ENCODE results near the gene PROM2.

The PROM2 gene

DNA sequence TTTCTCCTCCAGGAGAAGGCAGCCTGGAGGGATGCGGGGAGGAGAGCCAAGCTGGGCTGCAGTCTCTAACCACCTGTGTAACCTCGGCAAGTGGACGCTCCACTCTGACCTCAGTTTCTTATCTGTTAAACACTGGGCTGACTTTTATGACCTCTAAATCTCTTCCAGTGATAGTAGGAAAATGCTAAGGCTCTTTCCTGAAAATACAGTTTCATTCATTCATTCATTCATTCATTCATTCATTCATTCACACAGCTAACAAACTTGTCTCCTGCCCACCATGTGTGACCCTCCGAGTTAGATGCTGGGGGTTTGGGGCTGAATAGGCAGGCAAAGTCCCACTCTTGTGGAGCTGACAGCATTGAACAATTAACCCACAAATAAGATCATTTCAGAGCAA, 9.3 kb downstream of the PROM2 start:
- DNase-seq (ENCODE audit: insufficient read length, low spot score) (no peak), FAIRE-seq (no peak)

DNA sequence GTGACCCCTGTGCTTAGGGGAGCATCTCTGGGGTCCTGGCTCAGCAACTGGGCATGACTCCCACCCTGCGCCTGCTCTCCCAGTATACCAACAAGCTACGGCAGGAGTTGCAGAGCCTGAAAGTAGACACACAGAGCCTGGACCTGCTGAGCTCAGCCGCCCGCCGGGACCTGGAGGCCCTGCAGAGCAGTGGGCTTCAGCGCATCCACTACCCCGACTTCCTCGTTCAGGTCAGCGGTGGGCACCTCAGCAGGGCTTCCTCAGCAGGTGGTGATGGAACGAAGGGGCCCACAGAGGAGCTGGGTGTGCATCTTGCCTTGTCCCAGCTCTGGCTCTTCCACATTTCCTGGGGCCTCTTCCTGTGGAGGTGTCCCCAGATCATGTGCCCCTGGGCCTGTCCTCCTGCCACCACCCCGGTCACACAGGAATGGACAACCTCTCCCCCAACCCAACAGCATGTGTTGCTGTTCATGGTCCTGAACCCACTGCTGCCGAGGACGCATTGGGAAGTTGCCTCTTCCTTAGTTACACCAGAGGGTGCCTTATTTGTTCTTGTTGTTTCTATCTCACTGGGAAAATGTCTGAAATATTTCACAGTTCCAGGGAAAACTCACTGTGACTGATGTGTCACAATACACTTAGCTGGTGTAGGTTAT, 10.8 kb downstream of the PROM2 start:
- FAIRE-seq = no peak
- no peak for DNase-seq (ENCODE audit: insufficient read length, low spot score)

DNA sequence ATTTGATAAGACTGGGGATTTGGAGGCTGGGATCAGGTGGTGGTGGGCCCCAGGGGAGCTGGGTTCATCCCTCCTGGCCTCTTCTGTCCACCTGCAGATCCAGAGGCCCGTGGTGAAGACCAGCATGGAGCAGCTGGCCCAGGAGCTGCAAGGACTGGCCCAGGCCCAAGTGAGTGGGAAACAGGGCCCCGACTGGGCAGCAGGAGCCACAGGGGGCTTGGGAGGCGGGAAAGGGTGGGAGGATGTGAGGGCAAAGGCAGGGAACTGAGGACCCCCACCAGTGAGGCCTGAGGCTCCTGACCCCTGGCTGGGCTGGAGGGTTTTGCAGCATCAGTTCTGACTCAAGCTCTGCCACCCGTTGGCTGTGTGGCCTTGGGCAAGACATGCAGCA, 11.3 kb downstream of the PROM2 start:
- FAIRE-seq (no peak), DNase-seq (ENCODE audit: insufficient read length, low spot score) (no peak)

DNA sequence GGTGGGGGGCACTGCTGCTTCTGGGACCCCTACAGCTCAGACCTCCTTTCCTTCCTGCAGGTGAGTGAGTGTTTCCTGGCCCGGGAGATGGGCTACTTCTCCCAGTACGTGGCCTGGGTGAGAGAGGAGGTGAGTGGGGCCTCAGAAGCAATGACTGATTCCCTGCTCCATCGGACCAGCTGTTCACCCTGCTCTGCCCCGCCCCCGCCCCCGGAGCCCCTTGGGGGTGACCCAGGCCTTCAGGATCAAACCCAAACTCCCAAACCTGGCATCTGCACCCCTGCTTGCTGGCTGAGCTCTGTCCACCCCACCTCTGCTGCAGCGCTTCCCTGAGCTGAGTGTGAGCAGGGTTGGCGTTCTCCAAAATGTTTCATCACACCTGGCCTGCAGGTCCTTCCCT, 13.1 kb downstream of the PROM2 start:
- FAIRE-seq (no peak), DNase-seq (ENCODE audit: insufficient read length, low spot score) (no peak)

DNA sequence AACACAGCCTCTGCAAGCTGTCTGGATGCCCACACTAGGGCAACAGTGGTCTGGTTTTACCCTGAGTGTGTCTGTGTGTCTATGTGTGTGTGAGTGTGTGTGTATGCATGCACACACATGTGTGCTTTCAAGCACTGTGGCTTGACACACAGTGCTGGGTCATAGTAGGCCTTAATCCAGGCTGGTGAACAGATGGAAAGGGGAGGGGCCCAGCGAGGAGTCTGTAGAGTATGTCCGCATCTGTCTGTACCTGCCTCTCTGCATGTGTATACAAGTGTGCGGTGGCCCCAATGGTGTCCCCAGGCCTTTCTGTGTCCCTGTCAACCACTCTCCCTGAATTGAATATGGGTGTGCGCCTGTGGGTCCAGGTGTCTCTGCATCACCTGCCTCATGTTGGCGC, 13.6 kb downstream of the PROM2 start:
- FAIRE-seq = no peak

DNA sequence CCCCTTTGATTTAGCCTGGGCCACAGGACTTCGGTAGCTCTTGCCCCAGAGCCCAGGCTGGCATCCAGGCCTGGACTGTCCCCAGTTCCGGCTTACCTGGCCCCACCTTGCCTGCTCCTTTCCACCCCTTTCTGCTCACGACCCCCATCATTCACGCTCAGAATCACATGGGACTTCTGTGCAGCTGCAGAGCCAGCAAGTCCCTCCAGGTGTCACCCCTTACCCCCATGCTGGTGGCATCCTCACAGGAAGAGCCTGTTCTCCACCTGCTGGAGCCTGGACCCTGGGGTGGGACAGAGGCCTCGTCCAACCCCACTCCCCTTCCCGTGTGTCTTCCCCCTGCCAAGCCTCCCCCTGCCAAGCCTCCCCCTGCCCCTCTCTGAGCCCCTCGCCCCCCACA, 15.0 kb downstream of the PROM2 start:
- FAIRE-seq = no peak

More for the DNA sequence above, 13.6 kb downstream of the PROM2 start:
- no peak for DNase-seq (ENCODE audit: insufficient read length, low spot score)

DNA sequence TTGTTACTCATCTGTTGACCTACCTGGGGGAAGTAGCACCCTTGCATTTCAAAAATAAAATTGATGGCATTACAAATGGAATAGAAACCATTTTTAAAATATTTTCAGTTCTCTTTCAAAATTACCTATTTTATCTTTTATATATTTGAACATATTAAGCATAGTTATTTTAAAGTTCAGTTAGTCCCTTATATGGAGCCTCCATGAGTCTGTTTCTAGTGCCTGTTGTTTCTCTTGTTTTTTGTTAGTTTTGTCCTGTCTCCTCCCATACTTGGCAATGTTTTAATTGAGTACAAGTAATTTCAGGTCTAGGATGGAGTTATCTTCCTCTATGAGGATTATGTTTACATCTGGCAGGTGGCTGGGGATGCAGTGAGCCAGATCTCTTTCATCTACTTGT, 17.0 kb downstream of the PROM2 start:
- no peak for DNase-seq (ENCODE audit: insufficient read length, low spot score)
- FAIRE-seq = no peak

More for the DNA sequence above, 15.0 kb downstream of the PROM2 start:
- no peak for DNase-seq (ENCODE audit: insufficient read length, low spot score)

DNA sequence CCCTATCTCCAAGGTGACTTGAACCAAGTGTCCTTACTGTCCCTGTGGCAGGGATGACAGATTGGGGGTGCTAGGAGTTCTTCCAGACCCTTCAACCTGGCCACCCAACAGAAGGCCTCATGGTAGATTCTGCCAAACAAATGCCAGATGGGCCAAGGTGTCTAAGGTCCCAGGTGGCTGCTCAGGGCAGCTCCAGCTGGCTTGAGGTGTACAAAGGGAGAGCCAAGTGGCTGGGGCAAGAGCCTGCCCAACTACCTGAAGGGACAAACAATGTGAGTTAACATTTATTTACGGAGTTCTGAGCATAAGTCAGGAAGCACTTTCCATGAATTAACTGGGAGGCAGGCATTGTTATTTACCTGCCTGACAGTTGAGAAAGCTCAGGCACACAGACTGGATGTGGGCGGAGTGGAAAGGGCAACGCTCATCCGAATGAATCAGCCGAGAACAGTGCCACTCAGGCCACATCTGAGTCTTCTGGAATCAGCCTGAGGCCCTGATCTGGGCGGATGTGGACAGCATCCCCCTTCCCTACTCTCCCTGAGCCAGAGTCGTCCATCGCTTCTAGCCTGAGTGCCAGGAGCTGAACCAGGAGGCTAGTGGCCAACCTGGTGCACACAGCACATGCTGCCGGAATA, 18.5 kb downstream of the PROM2 start:
- FAIRE-seq (no peak), DNase-seq (ENCODE audit: insufficient read length, low spot score) (no peak)

DNA sequence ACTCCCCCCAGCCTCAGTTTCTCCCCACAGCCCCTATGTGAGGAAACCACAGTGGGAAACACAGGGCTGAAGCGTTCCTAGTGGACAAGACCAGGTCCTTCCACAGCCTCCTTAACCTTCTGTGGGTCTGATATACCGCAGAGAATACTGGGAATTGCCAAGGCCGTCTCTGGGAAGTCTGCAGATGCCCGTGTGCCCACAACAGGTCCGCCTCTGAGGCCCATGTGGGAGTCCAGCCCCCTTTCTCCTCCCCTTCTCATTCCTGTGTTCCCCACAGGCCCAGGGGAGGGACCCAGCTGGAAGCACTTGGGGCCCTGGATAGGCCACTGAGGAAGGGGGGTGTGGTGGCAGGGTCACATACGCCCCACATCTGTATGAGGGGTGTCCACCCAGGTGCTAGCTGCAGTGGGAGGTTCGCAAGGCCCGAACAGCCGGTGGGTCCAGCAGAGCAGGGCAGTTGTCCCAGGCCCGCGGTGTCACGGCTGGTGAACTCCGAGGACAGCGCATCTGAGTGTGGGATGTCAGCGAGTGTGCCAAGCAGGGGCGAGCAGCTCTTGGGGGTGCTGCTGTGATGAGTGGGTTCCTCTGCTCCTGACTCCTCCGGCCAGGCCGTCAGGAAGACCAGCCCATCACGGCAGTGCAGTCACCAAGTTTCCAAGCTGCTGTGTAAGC, 20.5 kb downstream of the PROM2 start:
- DNase-seq (ENCODE audit: insufficient read length, low spot score) = no peak
- no peak for FAIRE-seq

DNA sequence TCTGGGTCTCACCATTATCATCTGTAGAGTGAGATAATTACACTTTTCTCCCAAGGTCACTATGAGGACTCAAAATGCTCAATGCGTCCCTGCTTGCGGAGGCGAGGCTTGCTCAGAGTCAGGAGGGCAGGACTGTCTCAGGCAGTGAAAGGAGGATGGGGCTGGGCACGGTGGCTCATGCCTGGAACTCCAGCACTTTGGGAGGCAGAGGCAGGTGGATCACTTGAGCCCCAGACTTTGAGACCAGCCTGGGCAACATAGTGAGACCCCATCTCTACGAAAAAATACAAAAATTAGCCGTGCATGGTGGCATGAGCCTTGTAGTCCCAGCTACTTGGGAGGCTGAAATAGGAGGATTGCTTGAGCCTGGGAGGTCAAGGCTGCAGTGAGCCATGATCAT, 21.1 kb downstream of the PROM2 start:
- DNase-seq (ENCODE audit: insufficient read length, low spot score) (no peak), FAIRE-seq (no peak)

DNA sequence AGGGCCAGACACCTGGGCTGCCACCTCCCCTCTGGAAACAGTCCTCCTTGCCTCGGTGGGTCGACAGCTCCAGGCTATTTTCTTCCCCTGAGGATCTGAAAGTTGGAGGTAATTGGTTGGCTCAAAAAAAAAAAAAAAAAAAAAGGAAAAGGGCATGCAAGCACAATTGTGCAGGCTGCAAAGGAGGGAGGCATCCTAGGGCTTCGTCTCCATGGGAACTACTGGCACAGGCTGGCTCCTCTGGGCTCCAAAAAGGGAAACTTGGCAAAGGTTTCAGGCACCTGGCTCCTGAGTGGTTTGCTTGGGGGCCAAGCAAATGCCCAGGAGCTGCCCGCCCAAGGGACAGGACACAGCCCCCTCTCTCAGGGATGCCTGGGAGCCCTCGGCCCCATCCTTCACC, 21.8 kb downstream of the PROM2 start:
- FAIRE-seq (no peak), DNase-seq (ENCODE audit: insufficient read length, low spot score) (no peak)

DNA sequence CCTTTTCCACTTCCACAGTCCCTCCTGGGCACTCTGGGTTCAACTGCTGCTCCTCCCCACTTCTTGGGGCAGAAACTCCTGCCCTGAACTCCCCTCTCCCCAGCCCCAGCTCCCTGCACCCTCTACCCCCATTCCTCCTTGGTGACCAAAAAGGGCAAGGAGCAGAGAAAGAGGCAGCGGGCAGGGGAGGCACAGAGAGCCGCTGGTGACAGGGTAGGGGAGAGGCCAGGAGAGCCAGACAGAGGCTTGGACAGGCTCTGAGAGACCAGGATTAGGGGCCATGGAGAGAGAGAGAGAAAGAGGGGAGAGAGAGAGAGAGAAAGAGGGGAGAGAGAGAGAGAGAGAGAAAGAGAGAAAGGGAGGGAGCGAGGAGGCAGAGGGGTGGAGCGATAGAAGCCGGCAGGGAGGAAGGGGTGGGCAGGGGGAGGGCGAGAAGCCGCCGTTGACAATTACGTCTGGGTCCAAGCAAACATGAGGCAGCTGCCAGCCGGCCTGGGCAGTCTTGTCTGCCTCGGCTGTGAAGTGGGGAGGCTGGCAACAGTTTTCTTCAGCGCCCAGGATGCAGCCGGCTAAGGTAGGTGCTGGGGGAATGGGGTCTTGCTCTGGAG, 22.7 kb downstream of the PROM2 start, which contains the start of gene KCNIP3:
Gene KCNIP3 (plus strand): TSS at position 468 of the 608 bp plus-strand sequence. CDS start 92 bp downstream, at position 560.
- FAIRE-seq = no peak

DNA sequence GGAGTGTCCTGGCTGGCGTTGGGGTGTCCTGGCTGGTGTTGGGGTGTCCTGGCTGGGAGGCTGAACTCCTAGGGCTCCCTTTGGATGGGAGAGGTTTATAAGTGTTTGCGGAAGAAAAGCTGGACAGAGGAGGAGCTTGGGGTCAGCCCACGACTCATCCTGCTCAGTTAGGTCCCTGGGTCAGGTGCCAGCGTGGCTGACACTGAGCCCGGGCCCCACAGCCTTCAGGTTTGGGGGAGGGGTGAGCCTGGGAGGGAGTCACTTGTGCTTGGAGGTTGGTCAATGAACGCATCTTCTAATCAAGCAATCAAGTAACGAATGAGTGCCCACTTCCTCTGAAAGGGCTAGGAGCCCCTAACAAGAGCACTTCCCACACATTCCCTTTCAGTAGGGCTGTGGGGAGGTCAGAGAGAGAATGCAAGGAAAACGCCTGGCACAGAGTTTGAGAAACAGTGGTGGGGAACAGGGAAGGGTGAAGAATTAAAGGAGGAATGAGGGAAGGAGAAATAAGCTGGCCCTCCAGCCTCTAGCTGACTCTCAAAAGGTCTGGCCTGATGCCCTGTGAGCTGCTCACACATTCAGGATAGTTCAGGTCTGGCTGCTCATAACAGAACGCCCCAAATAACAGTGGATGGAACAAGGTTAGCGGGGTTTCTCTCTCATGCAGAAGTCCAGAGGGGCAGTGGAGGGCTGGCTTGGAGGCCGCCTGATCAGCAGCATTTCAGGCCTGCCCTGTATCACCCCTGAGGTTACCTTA, 23.6 kb downstream of the PROM2 start:
- FAIRE-seq (no peak), DNase-seq (ENCODE audit: insufficient read length, low spot score) (no peak)

More for the DNA sequence above, 22.7 kb downstream of the PROM2 start, which contains the start of gene KCNIP3:
- DNase-seq (ENCODE audit: insufficient read length, low spot score) = no peak

DNA sequence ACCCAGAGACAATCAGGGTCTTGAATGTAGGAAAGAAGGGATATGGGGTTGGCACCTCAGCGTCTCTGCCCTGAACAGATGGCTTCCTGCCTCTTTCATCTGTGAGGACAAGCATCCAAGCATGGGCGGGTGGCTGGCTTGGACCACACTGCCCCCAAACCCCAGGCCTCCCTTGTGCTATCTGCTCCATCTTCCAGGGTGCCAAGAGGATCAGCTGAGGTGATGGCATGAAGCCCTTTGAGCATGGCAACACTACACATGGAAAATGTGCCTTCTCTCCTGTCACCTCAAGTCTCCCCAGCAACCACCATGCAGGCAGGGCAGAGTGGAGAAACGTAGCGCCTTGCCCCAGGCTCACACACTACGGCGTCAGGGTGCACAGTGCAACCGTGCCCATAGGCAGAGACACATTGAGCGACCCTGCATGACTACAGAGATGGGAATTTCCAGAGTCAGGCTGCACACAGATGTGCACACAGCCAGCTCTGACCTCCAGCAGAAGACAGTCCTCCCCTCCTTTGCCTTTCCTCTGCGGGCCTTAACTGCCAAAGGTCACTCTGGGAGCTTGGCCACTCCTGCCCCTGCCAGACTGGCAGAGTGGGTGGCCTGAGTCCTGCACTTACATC, 24.4 kb downstream of the PROM2 start:
- DNase-seq (ENCODE audit: insufficient read length, low spot score) (no peak), FAIRE-seq (no peak)

DNA sequence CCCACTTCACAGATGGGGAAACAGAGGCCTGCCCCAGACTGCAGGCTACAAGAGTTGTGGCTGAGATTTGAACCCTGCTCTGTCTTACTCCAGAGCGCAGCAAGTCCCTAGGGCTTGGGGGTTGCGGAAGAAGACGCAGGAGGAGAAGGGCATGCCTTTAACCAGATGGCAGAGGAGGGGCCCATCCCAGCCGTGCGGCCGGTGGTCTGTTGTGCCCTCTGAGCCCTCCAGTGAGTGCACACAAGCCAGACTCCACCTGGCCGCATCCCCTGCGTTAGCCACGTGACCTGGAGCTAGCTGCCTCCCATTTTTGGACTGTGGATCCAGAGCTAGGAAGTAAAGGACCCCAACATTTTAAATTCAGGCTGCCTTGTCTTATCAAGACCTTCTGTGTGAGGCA, 25.7 kb downstream of the PROM2 start:
- DNase-seq (ENCODE audit: insufficient read length, low spot score) (no peak), FAIRE-seq (no peak)

DNA sequence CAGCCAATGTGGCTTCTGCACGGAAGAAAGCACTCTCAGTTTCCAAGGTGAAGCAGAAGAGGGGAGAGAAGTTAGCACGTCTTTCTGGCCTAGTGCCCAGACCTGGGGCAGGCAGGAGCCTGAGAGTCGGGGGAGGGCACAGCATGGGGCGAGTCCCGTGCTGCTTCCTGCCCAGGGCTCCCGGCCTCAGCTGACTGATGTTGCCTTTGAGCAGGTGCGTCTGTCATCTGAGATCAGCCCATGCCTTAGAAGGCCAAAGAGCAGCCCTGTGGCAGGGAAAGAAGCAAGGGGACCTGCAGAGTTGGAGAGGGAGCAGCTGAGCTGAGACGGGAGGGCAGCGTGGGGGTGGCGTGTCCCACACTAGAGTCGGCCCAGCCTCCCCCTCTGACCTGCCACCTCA, 26.2 kb downstream of the PROM2 start:
- DNase-seq (ENCODE audit: insufficient read length, low spot score) = no peak

DNA sequence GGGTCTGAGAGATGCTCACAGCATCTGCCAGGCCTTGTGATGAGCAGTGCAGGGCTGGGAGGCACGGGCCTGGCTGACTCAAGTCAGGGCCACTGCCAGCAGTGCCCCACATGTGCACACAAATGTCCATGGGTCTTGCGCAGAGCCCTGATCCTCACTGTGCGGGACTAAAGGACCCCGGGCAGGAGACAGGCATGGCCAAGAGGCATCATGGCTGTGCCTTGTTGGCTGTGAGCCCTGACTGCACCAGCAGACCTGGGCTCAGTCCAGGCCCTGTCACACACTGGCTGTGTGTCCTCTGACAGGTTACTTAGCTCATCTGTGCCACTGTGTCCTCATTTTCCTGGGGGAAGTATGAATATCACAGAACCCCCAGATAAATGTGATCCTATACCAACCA, 26.9 kb downstream of the PROM2 start:
- DNase-seq (ENCODE audit: insufficient read length, low spot score) (no peak), FAIRE-seq (no peak)

More for the DNA sequence above, 26.2 kb downstream of the PROM2 start:
- FAIRE-seq = no peak

DNA sequence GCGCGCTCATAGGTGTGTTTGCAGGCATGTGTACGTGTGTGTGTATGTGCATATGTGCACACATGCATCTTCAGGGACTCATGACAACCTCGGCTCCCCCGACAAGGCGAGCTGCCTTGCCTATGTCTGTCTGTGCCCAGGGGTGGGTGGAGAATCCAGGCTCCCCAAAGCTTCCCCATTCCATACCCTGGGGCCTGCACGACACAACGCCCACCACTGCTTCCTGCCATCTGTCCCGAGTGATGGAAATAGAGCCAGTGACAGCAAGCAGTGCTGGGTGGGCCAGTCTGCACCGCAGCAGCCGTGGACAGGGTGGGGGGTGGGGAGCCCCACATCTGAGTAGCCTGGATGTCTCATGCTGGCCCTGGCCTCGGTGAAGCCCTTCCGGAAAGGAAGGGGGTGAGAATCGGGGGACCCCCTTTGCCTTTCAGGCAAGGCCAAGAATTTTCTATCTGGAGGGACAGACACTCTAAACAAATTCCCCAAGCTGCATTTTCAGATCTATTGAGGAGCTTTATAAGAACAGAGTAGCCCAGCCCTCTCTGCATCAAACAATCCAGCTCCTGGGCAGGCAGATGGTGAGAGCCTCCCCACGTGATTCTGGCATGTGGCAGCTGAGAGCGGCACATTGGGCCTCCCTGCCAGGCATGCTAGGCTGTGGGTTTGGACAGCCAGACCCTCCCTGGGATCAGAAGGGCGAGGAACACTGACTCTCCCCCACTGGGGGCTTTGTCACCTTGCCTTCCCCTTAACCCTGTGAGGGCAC, 27.8 kb downstream of the PROM2 start:
- FAIRE-seq (no peak), DNase-seq (ENCODE audit: insufficient read length, low spot score) (no peak)

DNA sequence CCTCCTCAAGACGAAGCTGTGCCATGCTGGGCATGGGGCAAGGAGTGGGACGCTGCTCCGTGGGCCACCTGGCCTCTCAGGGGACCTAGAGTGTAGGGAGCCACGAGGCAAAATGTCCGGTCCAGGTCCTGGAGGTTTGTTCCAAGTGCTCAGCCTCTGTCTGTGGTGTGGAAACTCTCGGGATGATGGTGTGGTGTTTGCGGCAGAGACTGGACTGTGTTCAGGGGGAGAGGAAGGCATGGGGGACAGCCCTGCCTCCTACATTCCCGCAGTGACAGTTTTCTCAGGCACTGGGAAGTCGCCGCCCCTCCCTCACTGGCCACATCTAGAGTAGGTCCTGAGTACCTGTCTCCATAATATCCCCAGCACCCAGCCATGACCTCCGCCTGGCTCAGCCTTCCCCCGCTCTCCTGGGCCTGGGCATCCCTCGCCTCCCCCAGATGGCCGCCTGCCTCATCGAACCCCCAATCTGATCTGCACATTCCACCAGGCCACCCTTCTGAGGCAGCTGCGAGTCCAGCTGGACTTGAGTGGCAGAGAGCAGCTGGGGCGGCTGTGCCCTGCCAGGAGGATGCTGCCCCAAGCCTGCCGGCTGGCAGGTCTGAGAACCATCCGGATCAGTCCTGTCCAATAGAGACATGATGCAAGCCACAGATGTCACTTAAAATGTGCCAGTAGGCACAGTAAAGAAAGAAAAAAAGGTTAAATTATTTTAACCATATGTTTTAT, 29.1 kb downstream of the PROM2 start:
- DNase-seq (ENCODE audit: insufficient read length, low spot score) (no peak), FAIRE-seq (no peak)

Data from GM19239 (cell line).